ENCODE measurements around the gene SPG7. TPM values are rescaled to one million over a fixed set of nuclear protein-coding genes. Genes with fewer than 3 reads are reported as not detected.
A peak's percentile ranks its signal among the peaks of the same experiment; 100 is the strongest.

SPG7 gene
- total RNA-seq, 1 experiment from 2014 or later = 82.4 TPM

- no TSS peak for BruUV-seq (replicated peaks)
- CTCF ChIA-PET = interaction anchor here (0.7 kb wide), 2 partner anchors 10 to 184 kb away, joined by 3 to 5 read pairs; no protein-coding TSS in a partner anchor
These were observed 8.4 kb upstream of the SPG7 start for GRCh38 chr16:89499767-89500166.

GRCh38 chr16:89502081-89502843 lies 5.9 kb upstream of the SPG7 start:
- peak; percentile 51 for DNase-seq (ENCODE audit: unreplicated experiment)
- intact Hi-C loops (cut with micrococcal nuclease) = no loop called here
- peak overlapping the region; percentile 43 for H3K4me3 Mint-ChIP-seq (ENCODE audit: unreplicated experiment)
- POLR2A ChIA-PET = interaction anchor here (0.6 to 3.0 kb wide), 7 partner anchors 11 to 120 kb away, joined by 3 to 15 read pairs (median 4); partner anchors contain the start of gene ANKRD11
- peaks cover 24% of the 10 kb centered on the region for H3K4me1 Mint-ChIP-seq (ENCODE audit: insufficient read depth, unreplicated experiment)
- H3K27me3 Mint-ChIP-seq (ENCODE audit: insufficient read depth, unreplicated experiment) = no peaks in the 10 kb centered on the region
- no peak for TF ChIP-seq CTCF (IDR thresholded peaks at IDR 0.05; ENCODE audit: unreplicated experiment)
- CTCF ChIA-PET = interaction anchor here (0.6 to 0.7 kb wide), 3 partner anchors 51 to 798 kb away, joined by 3 read pairs; no protein-coding TSS in a partner anchor
- no peaks in the 10 kb centered on the region for H3K9me3 Mint-ChIP-seq (ENCODE audit: unreplicated experiment)
- BruUV-seq (replicated peaks) = no TSS peak
- peak overlapping the region; percentile 95 for H3K27ac Mint-ChIP-seq (ENCODE audit: low read depth, unreplicated experiment)
- H3K36me3 Mint-ChIP-seq (ENCODE audit: insufficient read depth, unreplicated experiment) = peaks cover 22% of the 10 kb centered on the region

More at GRCh38 chr16:89499767-89500166, 8.4 kb upstream of the SPG7 start:
- intact Hi-C loops (cut with micrococcal nuclease) = no loop called here
- Mint-ChIP-seq H3K4me1 (ENCODE audit: insufficient read depth, unreplicated experiment) (peaks cover 9% of the 10 kb centered on the region), H3K36me3 (ENCODE audit: insufficient read depth, unreplicated experiment) (peaks cover 22% of the 10 kb centered on the region), H3K27me3 (ENCODE audit: insufficient read depth, unreplicated experiment) (no peaks in the 10 kb centered on the region), H3K4me3 (ENCODE audit: unreplicated experiment) (no peak overlapping the region), H3K9me3 (ENCODE audit: unreplicated experiment) (no peaks in the 10 kb centered on the region), H3K27ac (ENCODE audit: low read depth, unreplicated experiment) (no peak overlapping the region)
- POLR2A ChIA-PET = interaction anchor here (0.7 kb wide), 1 partner anchor 213 kb away, joined by 3 read pairs; no protein-coding TSS in a partner anchor
- DNase-seq (ENCODE audit: unreplicated experiment) = no peak
- no peak for TF ChIP-seq CTCF (IDR thresholded peaks at IDR 0.05; ENCODE audit: unreplicated experiment)

GRCh38 chr16:89504091-89504490 lies 4.1 kb upstream of the SPG7 start:
- H3K4me3 Mint-ChIP-seq (ENCODE audit: unreplicated experiment) = no peak overlapping the region
- H3K4me1 Mint-ChIP-seq (ENCODE audit: insufficient read depth, unreplicated experiment) = peaks cover 24% of the 10 kb centered on the region
- peaks cover 16% of the 10 kb centered on the region for H3K36me3 Mint-ChIP-seq (ENCODE audit: insufficient read depth, unreplicated experiment)
- BruUV-seq (replicated peaks) = no TSS peak
- ChIA-PET CTCF (interaction anchor here (0.7 to 1.6 kb wide), 3 partner anchors 16 to 135 kb away, joined by 3 to 4 read pairs (median 3); no protein-coding TSS in a partner anchor), POLR2A (interaction anchor here (0.9 to 3.3 kb wide), 5 partner anchors 10 to 61 kb away, joined by 3 to 18 read pairs (median 10); no protein-coding TSS in a partner anchor)
- intact Hi-C loops (cut with micrococcal nuclease) = no loop called here
- H3K27me3 Mint-ChIP-seq (ENCODE audit: insufficient read depth, unreplicated experiment) = no peaks in the 10 kb centered on the region
- peak overlapping the region; percentile 35 for H3K27ac Mint-ChIP-seq (ENCODE audit: low read depth, unreplicated experiment)
- no peak for TF ChIP-seq CTCF (IDR thresholded peaks at IDR 0.05; ENCODE audit: unreplicated experiment)
- H3K9me3 Mint-ChIP-seq (ENCODE audit: unreplicated experiment) = no peaks in the 10 kb centered on the region
- no peak for DNase-seq (ENCODE audit: unreplicated experiment)
